Neural crest cell (in vitro differentiated cells): Measurements from ENCODE around the gene SLC35E1. TPM values are rescaled to one million over a fixed set of nuclear protein-coding genes. Genes with fewer than 3 reads are reported as not detected.

Experiments used
- DNase-seq: peaks from one replicate; pipeline ENCODE4 v3.0.0; 2021; ENCODE audit warnings: low read depth, mixed read lengths, low spot score
- H3K27ac Mint-ChIP-seq: one replicate; pipeline ENCODE4 v1.8.0; 2021; ENCODE audit warnings: mild to moderate bottlenecking, mixed read lengths; ENCODE audit not compliant: unreplicated experiment
- H3K27me3 Mint-ChIP-seq: 2 replicates; pipeline ENCODE4 v1.8.0; 2021; ENCODE audit warnings: low read depth, mild to moderate bottlenecking, mixed read lengths
- H3K36me3 Mint-ChIP-seq: 2 replicates; pipeline ENCODE4 v1.8.0; 2021; ENCODE audit warnings: low read depth, mild to moderate bottlenecking, mixed read lengths
- H3K4me1 Mint-ChIP-seq: 2 replicates; pipeline ENCODE4 v1.8.0; 2021; ENCODE audit warnings: mixed read lengths
- H3K4me3 Mint-ChIP-seq: one replicate; pipeline ENCODE4 v1.8.0; 2021; ENCODE audit warnings: mild to moderate bottlenecking, mixed read lengths
- H3K9me3 Mint-ChIP-seq: 2 replicates; pipeline ENCODE4 v1.8.0; 2021; ENCODE audit warnings: mixed read lengths
- total RNA-seq: library from RNA; stranded (reverse); gene quantifications from 2 replicates; pipeline ENCODE4 v1.2.1, GENCODE V29; 2021
- TF ChIP-seq, protein P1 (sequence below): fragments of 200-600 bp; sonication (generic); conservative IDR thresholded peaks from 2 replicates; pipeline ENCODE4 v1.5.0; 2021; ENCODE audit warnings: antibody characterized with exemption, mild to moderate bottlenecking

Gene SLC35E1
- total RNA-seq, 1 donor from 2014 or later, result 32.5 TPM

DNA sequence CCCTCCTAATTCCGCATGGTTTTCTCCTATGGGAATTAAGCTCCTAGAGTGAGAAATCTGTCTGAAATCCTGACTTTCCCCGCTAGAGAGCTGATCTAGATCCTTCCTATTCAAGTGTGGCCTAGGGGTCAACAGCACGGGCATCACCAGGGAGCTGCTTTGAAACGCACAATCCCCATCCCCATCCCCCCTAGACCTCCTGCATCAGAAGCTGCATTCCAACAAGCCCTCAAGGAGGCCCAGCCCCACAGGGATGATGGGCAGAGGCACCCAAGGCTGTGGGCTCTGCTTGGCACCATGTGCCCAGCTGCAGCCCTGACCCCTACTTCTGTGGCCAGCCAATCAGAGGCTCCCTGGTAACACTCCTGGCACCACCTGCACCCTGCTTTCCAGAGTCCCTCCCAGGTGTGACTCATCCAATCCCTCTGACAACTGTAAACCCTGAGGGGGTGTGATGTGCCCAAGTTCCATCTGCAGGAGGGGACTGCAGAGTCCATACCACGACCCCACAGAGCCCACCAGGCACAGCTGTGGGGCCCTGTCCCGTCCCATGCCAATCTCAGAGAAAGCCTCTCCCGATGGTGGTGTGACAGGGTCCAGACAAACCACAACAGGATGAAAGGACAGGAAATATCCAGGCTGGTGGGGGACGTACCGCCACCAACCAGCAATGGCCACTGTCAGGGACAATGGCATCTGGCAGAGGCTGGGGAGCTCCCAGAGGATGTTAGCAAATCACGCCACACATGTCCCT is 19.8 kb upstream of the SLC35E1 start:
- H3K27me3 Mint-ChIP-seq, result no peaks in the 10 kb centered on the region
- TF ChIP-seq, protein P1, sequence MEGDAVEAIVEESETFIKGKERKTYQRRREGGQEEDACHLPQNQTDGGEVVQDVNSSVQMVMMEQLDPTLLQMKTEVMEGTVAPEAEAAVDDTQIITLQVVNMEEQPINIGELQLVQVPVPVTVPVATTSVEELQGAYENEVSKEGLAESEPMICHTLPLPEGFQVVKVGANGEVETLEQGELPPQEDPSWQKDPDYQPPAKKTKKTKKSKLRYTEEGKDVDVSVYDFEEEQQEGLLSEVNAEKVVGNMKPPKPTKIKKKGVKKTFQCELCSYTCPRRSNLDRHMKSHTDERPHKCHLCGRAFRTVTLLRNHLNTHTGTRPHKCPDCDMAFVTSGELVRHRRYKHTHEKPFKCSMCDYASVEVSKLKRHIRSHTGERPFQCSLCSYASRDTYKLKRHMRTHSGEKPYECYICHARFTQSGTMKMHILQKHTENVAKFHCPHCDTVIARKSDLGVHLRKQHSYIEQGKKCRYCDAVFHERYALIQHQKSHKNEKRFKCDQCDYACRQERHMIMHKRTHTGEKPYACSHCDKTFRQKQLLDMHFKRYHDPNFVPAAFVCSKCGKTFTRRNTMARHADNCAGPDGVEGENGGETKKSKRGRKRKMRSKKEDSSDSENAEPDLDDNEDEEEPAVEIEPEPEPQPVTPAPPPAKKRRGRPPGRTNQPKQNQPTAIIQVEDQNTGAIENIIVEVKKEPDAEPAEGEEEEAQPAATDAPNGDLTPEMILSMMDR, result no peak
- no peak for DNase-seq
- peak overlapping the region; percentile 28 for H3K27ac Mint-ChIP-seq
- H3K9me3 Mint-ChIP-seq, result no peaks in the 10 kb centered on the region
- no peaks in the 10 kb centered on the region for H3K36me3 Mint-ChIP-seq
- no peak overlapping the region for H3K4me3 Mint-ChIP-seq
- H3K4me1 Mint-ChIP-seq, result peaks cover 43% of the 10 kb centered on the region

DNA sequence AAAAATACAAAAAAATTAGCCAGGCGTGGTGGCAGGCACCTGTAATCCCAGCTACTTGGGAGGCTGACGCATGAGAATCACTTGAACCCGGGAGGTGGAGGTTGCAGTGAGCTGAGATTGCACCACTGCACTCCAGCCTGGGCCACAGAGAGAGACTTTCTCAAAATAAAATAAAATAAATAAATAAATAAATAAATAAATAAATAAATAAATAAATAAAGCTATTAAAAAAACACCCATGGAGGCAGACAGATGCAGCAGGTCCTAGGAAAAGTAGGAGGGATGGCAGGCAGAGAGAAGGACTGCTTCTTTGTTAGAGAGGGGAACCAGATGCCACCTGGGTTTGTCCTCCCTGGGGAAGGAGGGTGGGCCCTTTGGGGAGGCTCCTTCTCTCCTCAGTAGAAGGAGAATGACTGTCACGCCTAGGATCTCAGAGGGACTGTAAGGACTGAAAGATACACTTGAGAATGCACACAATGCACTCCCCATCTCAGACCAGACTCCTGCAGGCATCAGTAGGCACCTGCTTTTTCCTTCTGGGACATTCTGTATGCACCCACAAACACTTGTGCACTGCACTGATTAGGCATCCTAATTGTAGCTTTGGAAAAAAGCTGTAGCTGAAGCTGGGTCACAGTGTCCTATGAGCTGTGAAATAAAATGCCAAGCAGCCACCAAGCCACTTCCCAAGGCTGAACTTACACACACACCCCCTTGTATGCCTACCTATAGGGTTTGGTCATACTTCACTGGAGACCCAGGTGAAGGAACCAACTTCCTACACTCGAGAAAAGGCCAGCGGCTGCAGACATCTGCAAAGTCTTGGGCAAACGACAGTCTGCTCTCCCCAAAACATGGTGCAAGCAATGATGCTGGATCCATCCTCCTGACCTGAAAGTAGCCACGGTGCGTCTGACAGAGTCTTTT is 18.9 kb upstream of the SLC35E1 start:
- Mint-ChIP-seq H3K27ac (peak overlapping the region; percentile 28), H3K9me3 (no peaks in the 10 kb centered on the region), H3K36me3 (no peaks in the 10 kb centered on the region), H3K27me3 (no peaks in the 10 kb centered on the region), H3K4me3 (no peak overlapping the region), H3K4me1 (peaks cover 43% of the 10 kb centered on the region)
- DNase-seq, result no peak
- TF ChIP-seq, protein P1, result no peak

DNA sequence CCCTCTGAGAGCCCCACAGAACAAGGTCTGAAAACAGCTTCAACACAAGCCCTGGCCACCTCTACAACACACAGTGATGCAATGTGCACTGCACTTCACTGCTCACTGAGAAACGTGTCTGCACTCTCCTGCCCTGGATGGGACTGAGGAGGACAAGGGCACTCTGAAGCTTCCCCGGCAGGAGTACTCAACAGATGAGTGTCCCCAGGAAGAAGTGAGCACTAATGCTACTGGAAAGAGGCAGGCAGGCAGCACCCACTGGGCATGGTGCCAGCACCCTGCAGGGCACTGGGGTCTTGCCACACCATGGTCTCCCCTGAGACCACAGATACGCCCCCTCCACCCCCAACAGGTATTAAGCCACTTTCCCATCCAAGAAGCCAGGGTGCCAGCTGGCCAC is 17.7 kb upstream of the SLC35E1 start:
- Mint-ChIP-seq H3K36me3 (no peaks in the 10 kb centered on the region), H3K27me3 (no peaks in the 10 kb centered on the region), H3K4me1 (peaks cover 55% of the 10 kb centered on the region), H3K27ac (no peak overlapping the region), H3K4me3 (no peak overlapping the region), H3K9me3 (no peaks in the 10 kb centered on the region)
- TF ChIP-seq, protein P1, result no peak
- no peak for DNase-seq

DNA sequence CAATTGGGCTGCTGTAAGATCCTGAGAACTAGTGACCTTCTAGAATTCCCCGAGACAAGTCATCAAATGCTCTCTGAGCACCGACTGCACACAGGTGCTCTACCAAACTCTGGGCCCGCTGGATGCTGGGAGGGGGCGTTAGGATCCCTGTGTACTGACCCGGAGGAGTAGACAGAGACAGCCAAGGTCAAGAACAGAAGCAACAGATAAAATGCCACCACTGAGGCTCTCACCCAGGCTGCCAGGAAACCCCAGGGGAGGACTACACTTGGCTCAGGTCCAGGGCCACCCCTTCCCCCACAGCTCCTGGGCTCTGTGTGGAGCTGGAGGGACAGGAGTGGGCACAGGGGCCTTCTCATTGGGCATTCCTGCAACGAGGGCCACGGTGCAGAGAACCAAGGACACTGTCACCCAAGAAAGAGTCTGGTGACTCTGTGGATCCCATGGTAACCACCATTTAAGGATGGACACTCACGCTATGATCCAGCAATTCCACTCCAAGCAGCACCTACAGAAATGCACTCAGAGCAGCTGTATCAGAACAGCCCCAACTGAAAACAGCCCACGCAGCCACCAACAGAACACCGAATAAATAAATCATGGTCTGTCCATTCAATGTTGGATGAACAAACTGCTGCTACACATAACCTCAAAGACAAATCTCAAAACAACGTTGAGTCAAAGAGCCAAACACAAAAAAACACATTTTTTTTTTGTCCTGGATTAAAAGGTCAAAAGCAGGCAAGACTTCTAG is 16.8 kb upstream of the SLC35E1 start:
- Mint-ChIP-seq H3K27ac (peak overlapping the region; percentile 87), H3K36me3 (no peaks in the 10 kb centered on the region), H3K4me3 (no peak overlapping the region), H3K9me3 (no peaks in the 10 kb centered on the region), H3K4me1 (peaks cover 64% of the 10 kb centered on the region), H3K27me3 (no peaks in the 10 kb centered on the region)
- TF ChIP-seq, protein P1, result no peak
- DNase-seq, result no peak
